ENCODE results near the gene ARHGAP21.
"Not testable (repeated sequence)": the region's sequence is repeated elsewhere in the genome, so short reads cannot be mapped to it uniquely, and the experiment has no call there.

The ARHGAP21 gene

DNA sequence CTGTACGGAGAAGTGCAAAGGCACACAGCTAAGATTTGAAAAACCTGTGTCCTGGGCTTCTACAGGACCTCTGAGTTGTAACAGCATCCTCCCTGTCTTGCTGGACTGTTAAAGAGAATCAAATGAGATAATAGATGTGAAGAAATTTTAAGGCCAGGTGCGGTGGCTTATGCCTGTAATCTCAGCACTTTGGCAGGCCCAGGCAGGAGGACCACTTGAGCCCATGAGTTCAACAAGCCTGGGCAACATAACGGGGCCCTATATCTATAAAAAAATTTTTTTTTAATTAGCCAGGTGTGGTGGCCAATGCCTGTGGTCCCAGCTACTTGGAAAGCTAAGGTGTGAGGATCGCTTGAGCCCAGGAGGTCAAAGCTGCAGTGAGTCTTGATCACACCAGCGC is 2.9 kb upstream of the ARHGAP21 start:
- H2BK120ac ChIP-seq (ENCODE audit: low read depth, low read length) = no peak overlapping the region
- no peak overlapping the region for H3K4ac ChIP-seq (ENCODE audit: low read depth, low read length)
- no peak overlapping the region for H4K5ac ChIP-seq (ENCODE audit: low read length)
- no peak overlapping the region for H2AK5ac ChIP-seq (ENCODE audit: low read length)
- DNase-seq = no peak
- H3K4me1 ChIP-seq (ENCODE audit: control insufficient read depth, low read depth, low read length) = no peaks in the 10 kb centered on the region
- no peak overlapping the region for H3K4me3 ChIP-seq (ENCODE audit: low read length)
- H3K27ac ChIP-seq (ENCODE audit: low read depth, low read length) = no peak overlapping the region
- H3K56ac ChIP-seq (ENCODE audit: low read length) = no peak overlapping the region
- no peak overlapping the region for H3K18ac ChIP-seq (ENCODE audit: low read length)
- no peak overlapping the region for H4K8ac ChIP-seq (ENCODE audit: low read depth, low read length)
- no peak overlapping the region for H3K23ac ChIP-seq (ENCODE audit: low read length)
- H3K9ac ChIP-seq (ENCODE audit: low read length) = no peak overlapping the region
- peaks cover 5% of the 10 kb centered on the region for H3K79me2 ChIP-seq (ENCODE audit: control insufficient read depth, insufficient read depth, low read length)
- WGBS (ENCODE audit: extremely low coverage, insufficient coverage, low lambda C conversion rate) = no CpG with 5 or more reads among the region's 5 CpGs
- H3K79me1 ChIP-seq (ENCODE audit: low read length) = peaks cover 4% of the 10 kb centered on the region
- no peak overlapping the region for H3K4me2 ChIP-seq (ENCODE audit: low read length)
- H3K27me3 ChIP-seq (ENCODE audit: insufficient read depth, low read length, poor library complexity) = no peaks in the 10 kb centered on the region
- no peaks in the 10 kb centered on the region for H3K36me3 ChIP-seq (ENCODE audit: control insufficient read depth, insufficient read depth, low read length)
- H2BK5ac ChIP-seq (ENCODE audit: low read length) = no peak overlapping the region
- peak overlapping the region; percentile 66 for H2BK15ac ChIP-seq (replicated peaks; ENCODE audit: low read depth)

DNA sequence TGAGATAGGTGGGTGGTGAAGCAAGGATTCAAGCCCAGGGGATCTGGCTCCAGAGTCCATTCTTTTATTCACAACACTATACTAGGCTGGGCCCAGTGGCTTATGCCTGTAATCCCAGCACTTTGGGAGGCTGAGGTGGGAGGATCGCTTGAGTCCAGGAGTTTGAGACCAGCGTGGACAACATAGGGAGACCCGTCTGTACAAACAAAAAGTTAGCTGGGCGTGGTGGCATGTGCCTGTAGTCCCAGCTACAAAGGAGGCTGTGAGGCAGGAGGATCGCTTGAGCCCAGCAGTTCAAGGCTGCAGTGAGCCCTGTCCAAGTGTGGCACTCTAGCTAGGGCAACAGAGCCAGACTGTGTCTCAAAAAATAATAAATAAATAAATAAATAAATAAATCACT is 2.3 kb upstream of the ARHGAP21 start:
- H2BK120ac ChIP-seq (ENCODE audit: low read depth, low read length); H3K4ac ChIP-seq (ENCODE audit: low read depth, low read length); H4K5ac ChIP-seq (ENCODE audit: low read length); H2AK5ac ChIP-seq (ENCODE audit: low read length); DNase-seq; H3K79me2 ChIP-seq (ENCODE audit: control insufficient read depth, insufficient read depth, low read length); H3K4me2 ChIP-seq (ENCODE audit: low read length); H3K23ac ChIP-seq (ENCODE audit: low read length); H3K27me3 ChIP-seq (ENCODE audit: insufficient read depth, low read length, poor library complexity); H3K36me3 ChIP-seq (ENCODE audit: control insufficient read depth, insufficient read depth, low read length); H3K56ac ChIP-seq (ENCODE audit: low read length); H2BK15ac ChIP-seq (replicated peaks; ENCODE audit: low read depth); H4K8ac ChIP-seq (ENCODE audit: low read depth, low read length); H3K79me1 ChIP-seq (ENCODE audit: low read length); H3K4me1 ChIP-seq (ENCODE audit: control insufficient read depth, low read depth, low read length); H3K9ac ChIP-seq (ENCODE audit: low read length); H2BK5ac ChIP-seq (ENCODE audit: low read length); H3K27ac ChIP-seq (ENCODE audit: low read depth, low read length); H3K4me3 ChIP-seq (ENCODE audit: low read length); H3K18ac ChIP-seq (ENCODE audit: low read length): not testable (repeated sequence)
- no CpG with 5 or more reads among the region's 5 CpGs for WGBS (ENCODE audit: extremely low coverage, insufficient coverage, low lambda C conversion rate)

DNA sequence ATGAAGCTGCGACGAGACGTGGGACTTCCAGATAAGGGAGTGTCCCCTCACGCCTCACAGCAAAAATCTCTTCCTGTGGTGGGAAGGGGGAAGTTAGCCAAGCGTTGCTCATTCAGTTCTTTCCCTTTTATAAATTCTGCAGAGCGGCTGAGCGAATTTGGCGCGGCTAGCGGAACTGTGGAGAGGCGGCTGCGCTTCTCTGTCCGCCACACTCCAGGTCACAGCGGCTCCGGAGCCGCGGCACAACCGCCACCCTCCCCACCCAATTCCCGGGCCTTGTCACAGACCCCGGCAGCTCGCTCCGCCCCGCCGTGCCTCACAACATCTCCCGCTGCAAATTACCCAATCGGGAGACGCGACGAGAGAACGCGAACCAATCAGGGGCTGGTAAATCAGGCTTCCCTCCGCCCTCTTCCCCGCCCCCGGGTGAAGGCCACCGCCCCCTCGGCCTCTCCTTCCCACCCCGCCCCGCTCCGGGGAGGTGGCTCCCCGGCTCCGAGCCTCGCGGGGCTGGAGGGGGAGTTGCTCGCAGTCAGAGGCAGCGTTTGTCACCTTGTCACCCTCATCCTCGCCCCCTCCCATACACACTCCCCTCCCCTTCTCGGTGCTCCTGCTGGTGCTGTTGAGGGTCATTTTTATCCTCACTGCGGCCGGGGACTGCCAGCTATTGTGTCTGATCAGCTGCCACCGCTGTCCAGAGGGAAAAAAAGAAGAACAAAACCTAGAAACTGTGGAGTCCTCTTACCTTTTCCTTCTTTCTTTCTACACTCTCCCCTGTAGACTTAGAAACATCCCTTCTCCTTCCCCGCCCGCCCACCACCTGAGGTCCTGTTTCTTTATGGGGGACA is 918 bp upstream of the ARHGAP21 start:
- Histone ChIP-seq H3K4ac (ENCODE audit: low read depth, low read length) (no peak overlapping the region), H3K4me1 (ENCODE audit: control insufficient read depth, low read depth, low read length) (peaks cover 2% of the 10 kb centered on the region), H2BK5ac (ENCODE audit: low read length) (peak overlapping the region; percentile 87), H3K4me3 (ENCODE audit: low read length) (peak overlapping the region; percentile 53), H3K4me2 (ENCODE audit: low read length) (peak overlapping the region; percentile 99), H3K23ac (ENCODE audit: low read length) (peak overlapping the region; percentile 97), H3K27me3 (ENCODE audit: insufficient read depth, low read length, poor library complexity) (no peaks in the 10 kb centered on the region), H2BK15ac (replicated peaks; ENCODE audit: low read depth) (peak overlapping the region; percentile 22), H3K36me3 (ENCODE audit: control insufficient read depth, insufficient read depth, low read length) (no peaks in the 10 kb centered on the region), H3K18ac (ENCODE audit: low read length) (peak overlapping the region; percentile 100), H2BK120ac (ENCODE audit: low read depth, low read length) (no peak overlapping the region), H4K8ac (ENCODE audit: low read depth, low read length) (no peak overlapping the region), H3K27ac (ENCODE audit: low read depth, low read length) (peak overlapping the region; percentile 84), H3K79me2 (ENCODE audit: control insufficient read depth, insufficient read depth, low read length) (peaks cover 14% of the 10 kb centered on the region), H3K9ac (ENCODE audit: low read length) (peak overlapping the region; percentile 96), H3K56ac (ENCODE audit: low read length) (peak overlapping the region; percentile 94), H4K5ac (ENCODE audit: low read length) (no peak overlapping the region), H3K79me1 (ENCODE audit: low read length) (peaks cover 5% of the 10 kb centered on the region), H2AK5ac (ENCODE audit: low read length) (no peak overlapping the region)
- no CpG with 5 or more reads among the region's 52 CpGs for WGBS (ENCODE audit: extremely low coverage, insufficient coverage, low lambda C conversion rate)
- DNase-seq = peak; percentile 98

DNA sequence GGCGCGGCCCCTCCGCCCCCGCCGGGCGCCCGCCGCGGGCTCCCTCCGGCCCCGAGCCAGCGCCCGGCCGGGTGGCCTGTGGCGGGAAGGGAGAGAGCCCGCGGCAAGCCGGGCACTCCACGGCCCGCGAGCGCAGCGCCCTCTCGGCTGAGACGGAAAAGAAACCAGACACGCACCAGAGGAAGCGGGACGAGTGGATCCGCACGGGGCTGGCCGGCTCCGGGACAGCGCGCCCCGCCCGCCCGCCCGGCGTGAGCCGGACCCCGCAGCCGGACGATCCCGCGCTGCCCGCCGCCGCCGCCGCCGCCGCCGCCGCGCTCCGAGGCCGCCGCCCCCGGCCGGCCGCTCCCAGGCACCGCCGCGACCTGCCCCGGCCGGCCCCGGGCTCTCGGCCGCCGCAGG is 300 bp downstream of the ARHGAP21 start:
- Histone ChIP-seq H4K5ac (ENCODE audit: low read length) (no peak overlapping the region), H3K79me1 (ENCODE audit: low read length) (peaks cover 5% of the 10 kb centered on the region), H2BK5ac (ENCODE audit: low read length) (no peak overlapping the region), H3K4ac (ENCODE audit: low read depth, low read length) (peak overlapping the region; percentile 96), H2AK5ac (ENCODE audit: low read length) (no peak overlapping the region), H3K79me2 (ENCODE audit: control insufficient read depth, insufficient read depth, low read length) (peaks cover 15% of the 10 kb centered on the region), H3K56ac (ENCODE audit: low read length) (peak overlapping the region; percentile 90), H3K9ac (ENCODE audit: low read length) (peak overlapping the region; percentile 96), H3K23ac (ENCODE audit: low read length) (no peak overlapping the region), H4K8ac (ENCODE audit: low read depth, low read length) (no peak overlapping the region), H3K4me3 (ENCODE audit: low read length) (peak overlapping the region; percentile 61), H2BK120ac (ENCODE audit: low read depth, low read length) (peak overlapping the region; percentile 95), H3K27ac (ENCODE audit: low read depth, low read length) (peak overlapping the region; percentile 84), H3K4me2 (ENCODE audit: low read length) (no peak overlapping the region), H3K18ac (ENCODE audit: low read length) (peak overlapping the region; percentile 100), H2BK15ac (replicated peaks; ENCODE audit: low read depth) (no peak overlapping the region), H3K27me3 (ENCODE audit: insufficient read depth, low read length, poor library complexity) (no peaks in the 10 kb centered on the region), H3K4me1 (ENCODE audit: control insufficient read depth, low read depth, low read length) (peaks cover 2% of the 10 kb centered on the region), H3K36me3 (ENCODE audit: control insufficient read depth, insufficient read depth, low read length) (no peaks in the 10 kb centered on the region)
- WGBS (ENCODE audit: extremely low coverage, insufficient coverage, low lambda C conversion rate) = no CpG with 5 or more reads among the region's 70 CpGs
- DNase-seq = no peak

DNA sequence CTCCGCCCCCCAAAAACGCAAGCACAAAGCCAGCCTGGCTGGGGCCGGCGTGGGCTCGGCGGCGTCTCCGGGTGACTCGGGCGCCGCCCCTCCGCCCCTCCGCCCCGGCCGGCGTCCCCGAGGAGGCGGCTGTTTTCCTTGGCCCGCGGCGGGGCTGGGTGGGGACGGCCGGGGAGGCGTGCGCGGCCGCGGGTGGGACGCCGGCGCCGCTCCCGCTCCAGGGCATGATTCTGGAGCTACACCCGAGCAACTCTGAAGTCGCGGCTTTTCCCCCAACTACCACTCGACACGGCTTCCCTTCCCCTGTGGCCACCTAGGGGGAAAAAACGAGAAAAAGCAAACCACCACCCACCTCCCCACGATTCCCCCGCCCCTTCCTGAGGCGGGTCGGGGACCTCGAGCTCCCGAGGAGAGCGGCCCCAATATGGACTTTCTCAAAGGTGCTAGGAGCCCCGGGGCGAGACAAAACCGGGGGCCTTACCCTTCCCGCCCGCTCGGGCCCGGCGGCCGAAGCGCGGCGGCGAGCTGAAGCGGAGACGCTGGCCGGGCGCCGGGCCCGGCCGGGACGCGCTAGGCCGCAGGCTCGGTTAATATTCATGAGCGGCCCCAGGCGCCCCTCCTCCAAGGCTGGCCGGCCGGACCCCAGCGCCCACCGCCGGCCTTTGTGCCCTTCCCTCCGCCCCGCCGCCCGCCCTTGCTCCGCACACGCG is 856 bp downstream of the ARHGAP21 start:
- DNase-seq = peak; percentile 70
- H2AK5ac ChIP-seq (ENCODE audit: low read length) = no peak overlapping the region
- H3K27me3 ChIP-seq (ENCODE audit: insufficient read depth, low read length, poor library complexity) = no peaks in the 10 kb centered on the region
- peak overlapping the region; percentile 79 for H3K27ac ChIP-seq (ENCODE audit: low read depth, low read length)
- no CpG with 5 or more reads among the region's 84 CpGs for WGBS (ENCODE audit: extremely low coverage, insufficient coverage, low lambda C conversion rate)
- no peak overlapping the region for H2BK5ac ChIP-seq (ENCODE audit: low read length)
- H2BK15ac ChIP-seq (replicated peaks; ENCODE audit: low read depth) = no peak overlapping the region
- H4K5ac ChIP-seq (ENCODE audit: low read length) = no peak overlapping the region
- H3K56ac ChIP-seq (ENCODE audit: low read length) = peak overlapping the region; percentile 90
- no peak overlapping the region for H3K23ac ChIP-seq (ENCODE audit: low read length)
- H3K18ac ChIP-seq (ENCODE audit: low read length) = peak overlapping the region; percentile 100
- peaks cover 9% of the 10 kb centered on the region for H3K79me1 ChIP-seq (ENCODE audit: low read length)
- peak overlapping the region; percentile 75 for H3K9ac ChIP-seq (ENCODE audit: low read length)
- peaks cover 20% of the 10 kb centered on the region for H3K79me2 ChIP-seq (ENCODE audit: control insufficient read depth, insufficient read depth, low read length)
- peaks cover 8% of the 10 kb centered on the region for H3K4me1 ChIP-seq (ENCODE audit: control insufficient read depth, low read depth, low read length)
- H3K4me3 ChIP-seq (ENCODE audit: low read length) = peak overlapping the region; percentile 61
- no peak overlapping the region for H4K8ac ChIP-seq (ENCODE audit: low read depth, low read length)
- no peaks in the 10 kb centered on the region for H3K36me3 ChIP-seq (ENCODE audit: control insufficient read depth, insufficient read depth, low read length)
- peak overlapping the region; percentile 95 for H2BK120ac ChIP-seq (ENCODE audit: low read depth, low read length)
- H3K4ac ChIP-seq (ENCODE audit: low read depth, low read length) = peak overlapping the region; percentile 96
- H3K4me2 ChIP-seq (ENCODE audit: low read length) = peak overlapping the region; percentile 33

Measured in mesendoderm (in vitro differentiated cells).